Activated CD4-positive, alpha-beta memory T cell treated with anti-CD3 and anti-CD28 coated beads, Interleukin-2, amount 10 ng/mL, durations not matched to agents 7 days and 5 days (primary cell): Measurements from ENCODE around the gene FDPS. TPM values are rescaled to one million over a fixed set of nuclear protein-coding genes. Genes with fewer than 3 reads are reported as not detected.

Experiments
- CTCF ChIA-PET: fragments of 350-600 bp; sonication (Branson Sonifier 250); formaldehyde crosslinking; loops from one replicate; lab custom pipeline; 2021; ENCODE audit warnings: antibody characterized with exemption, inconsistent platforms; lab: Charles Lee
- POLR2A ChIA-PET: fragments of 350-600 bp; sonication (Branson Sonifier 250); formaldehyde crosslinking; loops from one replicate; lab custom pipeline; 2021; ENCODE audit warnings: antibody characterized with exemption; lab: Charles Lee
- DNase-seq: peaks from one replicate; pipeline ENCODE4 v3.0.0-alpha.2; 2020
- H3K27ac Mint-ChIP-seq: one replicate; pipeline ENCODE4 v1.8.0; 2021; ENCODE audit warnings: mild to moderate bottlenecking, mixed read lengths
- H3K27me3 Mint-ChIP-seq: one replicate; pipeline ENCODE4 v1.8.0; 2021; ENCODE audit warnings: mixed read lengths
- H3K36me3 Mint-ChIP-seq: one replicate; pipeline ENCODE4 v1.8.0; 2021; ENCODE audit warnings: low read depth, mixed read lengths
- H3K4me1 Mint-ChIP-seq: one replicate; pipeline ENCODE4 v1.8.0; 2021; ENCODE audit warnings: mixed read lengths
- H3K4me3 Mint-ChIP-seq: one replicate; pipeline ENCODE4 v1.8.0; 2021; ENCODE audit warnings: mild to moderate bottlenecking, mixed read lengths
- H3K9me3 Mint-ChIP-seq: one replicate; pipeline ENCODE4 v1.8.0; 2021; ENCODE audit warnings: mixed read lengths
- total RNA-seq, 2 experiments: library from RNA; stranded (reverse); gene quantifications; one replicate each; pipeline ENCODE4 v1.2.3, GENCODE V29; 2021

Gene FDPS
- total RNA-seq, 2 experiments from 2014 or later: 350 to 352 TPM

DNA sequence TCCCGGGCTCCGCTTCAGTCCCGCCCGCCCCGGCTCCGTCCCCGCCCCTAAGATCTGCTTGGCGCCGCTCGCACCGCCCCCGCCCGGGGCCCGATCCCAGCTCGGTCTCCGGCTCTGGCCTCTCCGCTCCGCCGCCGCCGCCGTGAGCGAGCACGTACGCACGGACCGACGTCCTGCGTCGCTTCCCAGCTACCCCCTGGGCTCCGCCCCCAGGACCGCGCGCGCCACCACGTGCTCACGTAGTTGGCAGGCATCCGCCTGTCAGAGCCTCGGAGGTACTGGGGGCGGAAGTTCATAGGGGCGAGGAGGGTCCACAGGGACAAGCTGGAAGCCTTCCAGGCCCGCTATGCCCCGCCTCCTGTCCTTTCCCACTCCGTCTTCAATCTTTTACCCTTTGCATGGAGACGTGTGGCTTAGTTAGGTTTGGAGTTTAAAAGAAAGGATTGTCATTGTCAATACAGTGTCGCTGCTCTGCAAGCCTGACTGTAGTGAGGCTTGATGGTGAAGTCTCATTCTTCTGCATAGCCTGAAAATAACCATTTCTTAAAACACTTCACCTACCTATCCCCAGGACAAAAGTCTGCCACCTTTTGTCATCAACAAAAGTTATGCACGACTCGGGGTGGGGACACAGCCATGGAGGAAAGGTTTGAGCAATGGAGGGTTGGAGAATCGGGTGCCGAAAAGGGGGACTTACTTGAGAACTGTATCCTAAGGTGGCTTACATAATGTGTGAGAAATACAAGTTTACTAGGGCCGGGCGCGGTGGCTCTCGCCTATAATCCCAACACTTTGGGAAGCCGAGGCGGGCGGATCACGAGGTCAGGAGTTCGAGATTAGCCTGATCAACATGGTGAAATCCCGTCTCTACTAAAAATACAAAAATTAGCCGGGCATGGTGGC lies 35.1 kb upstream of the FDPS start, which contains the start of gene CLK2:
Gene CLK2, minus strand, starts transcription at position 162 of the 903 bp plus-strand sequence. CDS start 2,527 bp downstream, outside the sequence.
- H3K27ac Mint-ChIP-seq: peak within 1 kb of the TSS; percentile 90
- H3K9me3 Mint-ChIP-seq: no peaks in the 10 kb centered on the region
- peaks cover 3% of the 10 kb centered on the region for H3K27me3 Mint-ChIP-seq
- ChIA-PET CTCF (interaction anchor here (0.7 to 2.6 kb wide), 6 partner anchors 10 to 101 kb away, joined by 3 to 29 read pairs (median 8); partner anchors contain the start of genes KRTCAP2 and SCAMP3), POLR2A (interaction anchor here (0.8 to 3.2 kb wide), 19 partner anchors 11 to 703 kb away, joined by 3 to 57 read pairs (median 6); partner anchors contain the start of genes ENTREP3, FDPS, KRTCAP2 and SCAMP3)
- peak; percentile 96 for DNase-seq
- H3K36me3 Mint-ChIP-seq: peaks cover 37% of the 10 kb centered on the region
- peak within 1 kb of the TSS; percentile 98 for H3K4me3 Mint-ChIP-seq
- H3K4me1 Mint-ChIP-seq: peaks cover 46% of the 10 kb centered on the region

DNA sequence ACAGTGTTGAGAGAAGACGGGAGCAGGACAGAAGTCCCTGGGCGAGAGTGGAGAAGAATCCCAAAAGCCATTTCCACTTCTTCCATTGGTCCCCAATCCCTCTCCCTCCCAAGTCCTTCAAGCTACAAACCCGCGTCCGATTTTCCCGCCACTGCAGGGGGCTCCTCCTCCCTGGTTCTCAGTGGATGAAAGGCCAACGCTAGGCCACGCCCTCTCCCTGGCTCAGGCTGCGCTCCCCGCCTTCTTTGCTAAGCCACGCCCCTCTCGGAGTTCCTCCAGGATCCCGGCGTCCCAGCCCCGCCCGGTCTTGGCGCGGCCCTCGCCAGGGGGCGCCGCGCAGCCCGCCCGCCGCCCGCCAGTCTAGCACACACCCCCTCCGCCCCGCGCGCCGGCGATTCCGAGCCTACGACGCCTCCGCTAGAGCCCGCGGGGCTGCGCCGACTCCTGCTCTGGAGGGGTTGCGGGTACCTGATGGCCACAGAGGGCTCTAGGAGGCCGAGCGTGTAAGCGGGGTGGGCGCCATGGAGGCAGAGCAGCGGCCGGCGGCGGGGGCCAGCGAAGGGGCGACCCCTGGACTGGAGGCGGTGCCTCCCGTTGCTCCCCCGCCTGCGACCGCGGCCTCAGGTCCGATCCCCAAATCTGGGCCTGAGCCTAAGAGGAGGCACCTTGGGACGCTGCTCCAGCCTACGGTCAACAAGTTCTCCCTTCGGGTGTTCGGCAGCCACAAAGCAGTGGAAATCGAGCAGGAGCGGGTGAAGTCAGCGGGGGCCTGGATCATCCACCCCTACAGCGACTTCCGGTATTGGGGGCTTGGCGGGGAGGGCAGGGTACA lies 31.4 kb upstream of the FDPS start, which contains the start of gene HCN3:
Gene HCN3, plus strand, starts transcription at position 394 of the 832 bp plus-strand sequence. Its CDS starts 128 bp downstream, at position 522.
- H3K36me3 Mint-ChIP-seq: peaks cover 8% of the 10 kb centered on the region
- H3K27ac Mint-ChIP-seq: no peak within 1 kb of the TSS
- CTCF ChIA-PET: interaction anchor here (0.7 to 1.4 kb wide), 5 partner anchors 25 to 404 kb away, joined by 3 to 6 read pairs (median 4); partner anchors contain the start of genes KRTCAP2 and RUSC1
- H3K4me1 Mint-ChIP-seq: peaks cover 31% of the 10 kb centered on the region
- POLR2A ChIA-PET: interaction anchor here (0.7 to 1.5 kb wide), 4 partner anchors 22 to 44 kb away, joined by 3 to 4 read pairs (median 3); partner anchors contain the start of genes FDPS and RUSC1
- H3K4me3 Mint-ChIP-seq: peak within 1 kb of the TSS; percentile 56
- DNase-seq: peak; percentile 93
- peaks cover 4% of the 10 kb centered on the region for H3K27me3 Mint-ChIP-seq
- no peaks in the 10 kb centered on the region for H3K9me3 Mint-ChIP-seq

DNA sequence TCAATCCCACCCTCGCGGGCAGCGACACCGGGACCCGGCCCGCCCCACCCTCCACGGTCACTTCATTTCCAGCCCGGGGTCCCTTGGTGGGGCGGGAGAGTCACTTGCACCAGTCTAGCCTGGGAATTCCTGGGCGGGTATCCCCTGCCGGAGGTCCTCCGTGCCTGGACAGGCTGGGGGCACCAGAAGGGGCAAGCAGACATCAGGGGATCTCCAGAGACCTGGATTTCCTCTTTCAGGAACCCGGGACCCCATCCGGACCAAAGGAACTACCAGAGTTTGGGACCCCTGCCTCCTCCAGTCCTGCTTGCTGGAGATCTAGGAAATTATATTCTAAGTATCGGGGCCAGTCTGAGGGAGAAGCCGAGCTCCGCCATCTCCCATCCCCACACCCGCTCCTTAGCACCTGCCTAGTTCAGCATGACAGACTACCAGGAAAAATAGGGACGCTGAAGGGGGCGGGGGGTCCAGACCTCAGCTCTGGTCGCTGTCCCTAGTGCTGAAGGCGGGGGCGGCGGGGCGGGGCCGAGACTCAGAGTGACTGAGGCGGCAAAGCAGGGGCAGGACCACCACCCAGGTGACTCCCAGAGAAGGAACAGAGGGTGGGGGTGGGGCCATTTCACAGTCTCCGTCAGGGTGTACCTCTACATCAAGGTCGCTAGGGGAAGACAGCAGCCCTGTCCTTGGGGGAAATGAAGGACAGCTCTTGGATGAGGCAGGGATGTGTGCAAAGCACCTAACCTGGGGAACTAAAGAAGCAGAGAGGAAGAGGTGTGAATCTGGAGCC lies 30.6 kb upstream of the FDPS start:
- DNase-seq: peak; percentile 70
- POLR2A ChIA-PET: interaction anchor here (0.7 to 1.0 kb wide), 2 partner anchors 42 to 43 kb away, joined by 3 read pairs; partner anchors contain the start of gene RUSC1
- CTCF ChIA-PET: interaction anchor here (0.7 to 1.0 kb wide), 4 partner anchors 26 to 403 kb away, joined by 3 to 6 read pairs (median 4); no protein-coding TSS in a partner anchor
- H3K9me3 Mint-ChIP-seq: no peaks in the 10 kb centered on the region
- H3K27ac Mint-ChIP-seq: no peak overlapping the region
- peaks cover 2% of the 10 kb centered on the region for H3K36me3 Mint-ChIP-seq
- peaks cover 27% of the 10 kb centered on the region for H3K4me1 Mint-ChIP-seq
- peak overlapping the region; percentile 56 for H3K4me3 Mint-ChIP-seq
- peaks cover 4% of the 10 kb centered on the region for H3K27me3 Mint-ChIP-seq

DNA sequence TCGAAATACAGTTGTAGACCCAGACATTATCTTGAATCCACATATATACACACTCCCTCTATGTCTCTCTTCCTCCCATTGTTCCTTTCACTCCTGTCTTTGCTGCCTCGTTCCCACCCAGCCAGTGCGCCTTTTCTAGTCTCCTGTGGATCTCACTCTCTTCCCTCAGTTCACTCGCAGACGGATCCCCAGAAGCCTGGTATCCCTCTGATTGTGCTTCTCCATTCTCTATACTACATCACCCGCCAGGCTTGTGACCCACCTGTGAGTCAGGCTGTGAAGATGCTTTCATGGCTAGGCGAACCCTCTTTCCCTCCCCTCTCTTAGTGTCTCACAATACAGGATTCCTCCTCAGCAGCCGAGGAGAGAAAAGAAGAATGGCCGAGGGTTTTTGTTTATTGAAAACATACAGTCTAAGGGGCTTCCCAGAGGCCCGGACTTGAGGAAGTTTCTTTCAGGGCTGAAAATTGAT lies 29.9 kb upstream of the FDPS start:
- H3K4me1 Mint-ChIP-seq: peaks cover 25% of the 10 kb centered on the region
- no peak overlapping the region for H3K27ac Mint-ChIP-seq
- POLR2A ChIA-PET: interaction anchor here (1.0 to 1.3 kb wide), 2 partner anchors 30 to 42 kb away, joined by 3 to 4 read pairs; partner anchors contain the start of genes FDPS and RUSC1
- no peak for DNase-seq
- no peaks in the 10 kb centered on the region for H3K9me3 Mint-ChIP-seq
- peaks cover 4% of the 10 kb centered on the region for H3K27me3 Mint-ChIP-seq
- peak overlapping the region; percentile 1 for H3K4me3 Mint-ChIP-seq
- no peaks in the 10 kb centered on the region for H3K36me3 Mint-ChIP-seq
- CTCF ChIA-PET: interaction anchor here (0.9 to 1.0 kb wide), 4 partner anchors 27 to 43 kb away, joined by 3 to 6 read pairs (median 4); no protein-coding TSS in a partner anchor

DNA sequence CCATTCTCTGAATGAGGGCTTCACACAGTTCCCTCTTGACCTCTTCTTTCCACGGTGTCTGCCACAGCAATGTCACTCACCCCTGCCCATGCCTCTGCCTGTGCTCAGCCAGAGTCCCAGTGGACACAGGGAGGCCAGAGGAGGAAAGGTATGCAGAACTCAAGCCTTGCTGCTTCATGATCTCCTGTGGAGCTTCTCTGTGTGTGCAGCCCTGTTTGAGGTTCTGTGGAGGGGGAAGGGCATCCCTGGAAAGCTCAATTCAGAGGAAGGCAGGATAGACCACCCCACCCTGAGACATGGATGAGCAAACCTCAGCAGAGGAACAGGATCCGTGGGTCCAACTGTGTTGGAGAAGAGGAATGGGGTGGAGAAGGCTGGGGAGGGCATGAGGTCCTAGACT lies 29.4 kb upstream of the FDPS start:
- ChIA-PET CTCF (interaction anchor here (0.9 kb wide), 1 partner anchor 43 kb away, joined by 4 read pairs; no protein-coding TSS in a partner anchor), POLR2A (interaction anchor here (1.3 kb wide), 1 partner anchor 29 kb away, joined by 4 read pairs; the partner anchor contains the start of gene FDPS)
- Mint-ChIP-seq H3K27ac (no peak overlapping the region), H3K36me3 (no peaks in the 10 kb centered on the region), H3K27me3 (peaks cover 4% of the 10 kb centered on the region), H3K9me3 (no peaks in the 10 kb centered on the region), H3K4me3 (no peak overlapping the region), H3K4me1 (peaks cover 22% of the 10 kb centered on the region)
- DNase-seq: no peak

DNA sequence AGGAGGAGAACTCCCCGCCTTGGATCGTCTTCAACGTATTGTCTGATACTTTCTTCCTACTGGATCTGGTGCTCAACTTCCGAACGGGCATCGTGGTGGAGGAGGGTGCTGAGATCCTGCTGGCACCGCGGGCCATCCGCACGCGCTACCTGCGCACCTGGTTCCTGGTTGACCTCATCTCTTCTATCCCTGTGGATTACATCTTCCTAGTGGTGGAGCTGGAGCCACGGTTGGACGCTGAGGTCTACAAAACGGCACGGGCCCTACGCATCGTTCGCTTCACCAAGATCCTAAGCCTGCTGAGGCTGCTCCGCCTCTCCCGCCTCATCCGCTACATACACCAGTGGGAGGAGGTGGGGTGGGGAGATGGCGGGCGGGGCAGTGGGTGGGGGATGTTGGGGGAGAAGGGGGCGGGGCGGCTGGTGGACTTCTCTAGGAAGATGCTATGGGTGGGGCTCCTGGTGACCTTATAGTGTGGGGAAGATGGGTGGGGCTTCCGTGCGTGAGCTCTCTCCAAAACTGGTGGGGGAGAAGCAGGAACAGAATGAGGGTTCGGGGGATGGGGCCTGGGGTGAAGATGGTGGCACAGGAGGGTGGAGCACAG lies 26.1 kb upstream of the FDPS start:
- Mint-ChIP-seq H3K9me3 (no peaks in the 10 kb centered on the region), H3K27me3 (peaks cover 4% of the 10 kb centered on the region), H3K36me3 (no peaks in the 10 kb centered on the region), H3K4me1 (peaks cover 7% of the 10 kb centered on the region), H3K4me3 (no peak overlapping the region), H3K27ac (no peak overlapping the region)
- ChIA-PET POLR2A (no interaction called here), CTCF (interaction anchor here (1.0 kb wide), 1 partner anchor 41 kb away, joined by 3 read pairs; no protein-coding TSS in a partner anchor)
- DNase-seq: no peak

DNA sequence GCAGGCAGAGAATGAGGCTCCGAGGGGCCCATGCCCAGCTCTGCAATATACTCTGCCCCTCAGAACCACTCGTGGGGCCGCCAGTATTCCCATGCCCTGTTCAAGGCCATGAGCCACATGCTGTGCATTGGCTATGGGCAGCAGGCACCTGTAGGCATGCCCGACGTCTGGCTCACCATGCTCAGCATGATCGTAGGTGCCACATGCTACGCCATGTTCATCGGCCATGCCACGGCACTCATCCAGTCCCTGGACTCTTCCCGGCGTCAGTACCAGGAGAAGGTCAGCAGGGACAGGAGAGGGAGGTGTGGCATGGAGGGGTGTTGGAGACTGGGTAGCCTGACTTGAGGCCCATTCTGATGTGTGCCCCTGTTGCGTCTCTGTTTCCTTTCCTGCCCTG lies 24.2 kb upstream of the FDPS start:
- no peaks in the 10 kb centered on the region for H3K36me3 Mint-ChIP-seq

DNA sequence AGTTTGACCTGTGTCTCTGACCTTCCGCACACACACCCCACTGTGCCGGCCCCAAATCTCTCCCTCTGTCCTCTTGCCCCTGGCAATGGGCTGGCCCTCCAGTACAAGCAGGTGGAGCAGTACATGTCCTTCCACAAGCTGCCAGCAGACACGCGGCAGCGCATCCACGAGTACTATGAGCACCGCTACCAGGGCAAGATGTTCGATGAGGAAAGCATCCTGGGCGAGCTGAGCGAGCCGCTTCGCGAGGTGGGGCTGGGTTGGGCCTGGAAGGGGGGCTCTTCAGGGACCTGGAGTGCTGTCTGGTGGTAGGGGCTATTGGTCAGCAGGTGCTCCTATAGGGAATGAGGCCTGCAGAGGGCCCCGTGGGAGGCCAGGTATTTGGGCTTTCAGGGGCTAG lies 23.6 kb upstream of the FDPS start:
- Mint-ChIP-seq H3K4me1 (peaks cover 2% of the 10 kb centered on the region), H3K4me3 (no peak overlapping the region), H3K27me3 (peaks cover under 1% of the 10 kb centered on the region), H3K36me3 (no peaks in the 10 kb centered on the region), H3K9me3 (no peaks in the 10 kb centered on the region), H3K27ac (no peak overlapping the region)
- POLR2A ChIA-PET: no interaction called here
- CTCF ChIA-PET: no interaction called here
- DNase-seq: no peak

More for the DNA sequence above, 24.2 kb upstream of the FDPS start:
- peaks cover 2% of the 10 kb centered on the region for H3K4me1 Mint-ChIP-seq
- H3K9me3 Mint-ChIP-seq: no peaks in the 10 kb centered on the region
- CTCF ChIA-PET: no interaction called here
- no peak overlapping the region for H3K27ac Mint-ChIP-seq
- H3K27me3 Mint-ChIP-seq: no peaks in the 10 kb centered on the region
- no peak for DNase-seq
- H3K4me3 Mint-ChIP-seq: no peak overlapping the region
- POLR2A ChIA-PET: no interaction called here

DNA sequence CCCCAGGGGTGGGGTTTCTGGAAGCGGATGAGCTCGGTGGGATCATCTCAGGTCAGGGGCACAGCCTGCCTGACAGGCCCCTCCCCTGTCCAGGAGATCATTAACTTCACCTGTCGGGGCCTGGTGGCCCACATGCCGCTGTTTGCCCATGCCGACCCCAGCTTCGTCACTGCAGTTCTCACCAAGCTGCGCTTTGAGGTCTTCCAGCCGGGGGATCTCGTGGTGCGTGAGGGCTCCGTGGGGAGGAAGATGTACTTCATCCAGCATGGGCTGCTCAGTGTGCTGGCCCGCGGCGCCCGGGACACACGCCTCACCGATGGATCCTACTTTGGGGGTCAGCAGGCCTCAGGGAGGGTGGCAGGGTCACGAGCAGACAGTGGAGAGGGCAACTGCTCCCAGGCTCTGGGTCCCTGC lies 23.0 kb upstream of the FDPS start:
- Mint-ChIP-seq H3K4me3 (no peak overlapping the region), H3K27me3 (peaks cover 3% of the 10 kb centered on the region), H3K9me3 (no peaks in the 10 kb centered on the region), H3K27ac (no peak overlapping the region), H3K36me3 (no peaks in the 10 kb centered on the region), H3K4me1 (peaks cover 2% of the 10 kb centered on the region)
- ChIA-PET POLR2A (interaction anchor here (1.4 kb wide), 1 partner anchor 22 kb away, joined by 6 read pairs; the partner anchor contains the start of gene FDPS), CTCF (no interaction called here)
- DNase-seq: no peak

DNA sequence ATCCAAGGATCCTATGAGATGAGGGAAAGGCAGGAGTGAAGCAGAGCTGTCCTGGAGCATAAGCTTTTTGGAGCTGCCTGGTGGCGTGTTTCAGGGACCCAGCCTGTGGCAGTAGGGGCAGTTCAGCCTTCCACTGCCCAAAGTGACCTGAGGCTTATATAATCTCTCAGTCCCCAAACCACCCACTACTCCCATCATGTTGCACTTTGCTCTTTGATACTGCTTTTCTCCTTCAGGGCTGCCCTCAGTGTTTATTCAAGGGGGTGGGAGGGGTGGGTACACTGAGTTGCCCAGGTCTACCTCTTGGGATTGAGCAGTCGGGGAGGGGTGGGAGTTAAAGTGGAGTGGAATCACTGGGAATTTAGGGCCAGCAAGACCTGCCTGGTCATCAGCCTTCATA lies 22.1 kb upstream of the FDPS start:
- Mint-ChIP-seq H3K27me3 (peaks cover 5% of the 10 kb centered on the region), H3K36me3 (no peaks in the 10 kb centered on the region), H3K4me3 (no peak overlapping the region), H3K4me1 (peaks cover 2% of the 10 kb centered on the region), H3K27ac (no peak overlapping the region), H3K9me3 (no peaks in the 10 kb centered on the region)
- no peak for DNase-seq
- POLR2A ChIA-PET: interaction anchor here (1.4 kb wide), 1 partner anchor 21 kb away, joined by 6 read pairs; the partner anchor contains the start of gene FDPS
- CTCF ChIA-PET: no interaction called here

DNA sequence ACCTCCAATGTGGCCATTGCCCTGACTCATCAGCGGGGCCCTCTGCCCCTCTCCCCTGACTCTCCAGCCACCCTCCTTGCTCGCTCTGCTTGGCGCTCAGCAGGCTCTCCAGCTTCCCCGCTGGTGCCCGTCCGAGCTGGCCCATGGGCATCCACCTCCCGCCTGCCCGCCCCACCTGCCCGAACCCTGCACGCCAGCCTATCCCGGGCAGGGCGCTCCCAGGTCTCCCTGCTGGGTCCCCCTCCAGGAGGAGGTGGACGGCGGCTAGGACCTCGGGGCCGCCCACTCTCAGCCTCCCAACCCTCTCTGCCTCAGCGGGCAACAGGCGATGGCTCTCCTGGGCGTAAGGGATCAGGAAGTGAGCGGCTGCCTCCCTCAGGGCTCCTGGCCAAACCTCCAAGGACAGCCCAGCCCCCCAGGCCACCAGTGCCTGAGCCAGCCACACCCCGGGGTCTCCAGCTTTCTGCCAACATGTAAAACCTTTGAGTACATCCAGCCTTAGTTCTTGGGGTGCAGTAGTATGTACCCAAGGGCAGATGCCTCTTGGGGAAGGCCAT lies 20.6 kb upstream of the FDPS start:
- peaks cover 9% of the 10 kb centered on the region for H3K27me3 Mint-ChIP-seq

More for the DNA sequence above, 20.6 kb upstream of the FDPS start:
- Mint-ChIP-seq H3K4me1 (no peaks in the 10 kb centered on the region), H3K9me3 (no peaks in the 10 kb centered on the region), H3K27ac (no peak overlapping the region), H3K4me3 (no peak overlapping the region), H3K36me3 (no peaks in the 10 kb centered on the region)
- POLR2A ChIA-PET: no interaction called here
- CTCF ChIA-PET: no interaction called here
- no peak for DNase-seq
